ENCODE results near the gene CAMK2D.

Gene CAMK2D

GRCh38 chr4:113620032-113620431, 141.5 kb downstream of the CAMK2D start:
- TF ChIP-seq, protein P1, sequence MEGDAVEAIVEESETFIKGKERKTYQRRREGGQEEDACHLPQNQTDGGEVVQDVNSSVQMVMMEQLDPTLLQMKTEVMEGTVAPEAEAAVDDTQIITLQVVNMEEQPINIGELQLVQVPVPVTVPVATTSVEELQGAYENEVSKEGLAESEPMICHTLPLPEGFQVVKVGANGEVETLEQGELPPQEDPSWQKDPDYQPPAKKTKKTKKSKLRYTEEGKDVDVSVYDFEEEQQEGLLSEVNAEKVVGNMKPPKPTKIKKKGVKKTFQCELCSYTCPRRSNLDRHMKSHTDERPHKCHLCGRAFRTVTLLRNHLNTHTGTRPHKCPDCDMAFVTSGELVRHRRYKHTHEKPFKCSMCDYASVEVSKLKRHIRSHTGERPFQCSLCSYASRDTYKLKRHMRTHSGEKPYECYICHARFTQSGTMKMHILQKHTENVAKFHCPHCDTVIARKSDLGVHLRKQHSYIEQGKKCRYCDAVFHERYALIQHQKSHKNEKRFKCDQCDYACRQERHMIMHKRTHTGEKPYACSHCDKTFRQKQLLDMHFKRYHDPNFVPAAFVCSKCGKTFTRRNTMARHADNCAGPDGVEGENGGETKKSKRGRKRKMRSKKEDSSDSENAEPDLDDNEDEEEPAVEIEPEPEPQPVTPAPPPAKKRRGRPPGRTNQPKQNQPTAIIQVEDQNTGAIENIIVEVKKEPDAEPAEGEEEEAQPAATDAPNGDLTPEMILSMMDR (IDR thresholded peaks at IDR 0.05; ENCODE audit: extremely low read depth, missing control alignments), result no peak
- no peak for DNase-seq (ENCODE audit: low spot score)

- DNase-seq (ENCODE audit: low spot score), result no peak
- TF ChIP-seq, protein P1 (IDR thresholded peaks at IDR 0.05; ENCODE audit: extremely low read depth, missing control alignments), result no peak
Measured at GRCh38 chr4:113619526-113619925, 142.0 kb downstream of the CAMK2D start.

DNA sequence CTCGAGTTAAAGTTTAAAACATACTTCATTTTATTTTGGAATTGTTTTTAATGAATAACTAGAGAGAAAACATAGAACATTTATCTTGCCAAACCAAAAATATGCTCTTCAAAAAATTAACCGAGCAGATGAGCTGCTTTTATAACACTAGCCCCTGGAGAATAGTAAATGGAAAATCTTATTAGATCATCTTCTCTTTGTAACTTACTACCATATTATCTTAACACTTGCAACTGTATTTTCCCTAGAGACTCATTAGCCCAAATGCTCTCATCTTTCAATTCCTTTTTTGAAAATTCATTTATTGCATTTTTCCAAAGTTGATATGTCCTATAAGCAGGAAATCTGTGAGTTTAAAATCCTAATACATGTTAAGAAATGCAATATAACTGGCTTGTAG, 143.3 kb downstream of the CAMK2D start:
- no peak for DNase-seq (ENCODE audit: low spot score)
- TF ChIP-seq, protein P1 (IDR thresholded peaks at IDR 0.05; ENCODE audit: extremely low read depth, missing control alignments), result no peak

DNA sequence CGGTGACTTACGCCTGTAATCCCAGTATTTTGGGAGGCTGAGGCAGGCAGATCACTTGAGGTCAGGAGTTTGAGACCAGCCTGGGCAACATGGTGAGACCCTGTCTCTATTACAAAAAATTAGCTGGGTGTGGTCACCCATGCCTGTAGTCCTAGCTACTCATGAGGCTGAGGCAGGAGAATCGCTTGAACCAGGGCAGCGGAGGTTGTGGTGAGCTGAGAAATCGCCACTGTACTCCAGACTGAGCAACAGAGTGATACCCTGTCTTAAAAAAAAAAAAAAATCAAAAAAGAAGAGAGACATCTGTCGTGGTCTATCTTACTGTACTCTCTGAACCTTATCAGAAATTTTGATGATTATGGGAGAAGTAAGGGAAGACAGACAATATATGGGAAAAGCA, 144.3 kb downstream of the CAMK2D start:
- TF ChIP-seq, protein P1 (IDR thresholded peaks at IDR 0.05; ENCODE audit: extremely low read depth, missing control alignments), result no peak
- DNase-seq (ENCODE audit: low spot score), result no peak

DNA sequence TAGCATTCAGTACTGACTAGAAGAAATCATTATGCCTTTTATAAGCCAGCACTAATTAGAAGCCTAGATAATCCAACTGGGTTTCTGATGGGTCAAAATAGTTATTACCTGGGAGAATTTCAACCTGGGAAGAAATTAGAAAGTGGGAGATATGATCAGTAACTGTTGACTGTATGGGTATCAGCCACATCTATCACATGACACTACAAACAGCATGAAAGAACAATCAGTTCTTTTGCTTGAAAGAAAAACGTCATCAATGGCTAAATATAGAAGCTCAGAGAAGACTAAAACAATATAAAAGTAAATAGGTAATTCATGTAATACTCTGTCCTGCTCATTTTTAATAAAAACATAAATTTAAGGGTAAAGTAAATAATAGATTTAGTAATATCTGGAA, 145.1 kb downstream of the CAMK2D start:
- no peak for DNase-seq (ENCODE audit: low spot score)
- TF ChIP-seq, protein P1 (IDR thresholded peaks at IDR 0.05; ENCODE audit: extremely low read depth, missing control alignments), result no peak

DNA sequence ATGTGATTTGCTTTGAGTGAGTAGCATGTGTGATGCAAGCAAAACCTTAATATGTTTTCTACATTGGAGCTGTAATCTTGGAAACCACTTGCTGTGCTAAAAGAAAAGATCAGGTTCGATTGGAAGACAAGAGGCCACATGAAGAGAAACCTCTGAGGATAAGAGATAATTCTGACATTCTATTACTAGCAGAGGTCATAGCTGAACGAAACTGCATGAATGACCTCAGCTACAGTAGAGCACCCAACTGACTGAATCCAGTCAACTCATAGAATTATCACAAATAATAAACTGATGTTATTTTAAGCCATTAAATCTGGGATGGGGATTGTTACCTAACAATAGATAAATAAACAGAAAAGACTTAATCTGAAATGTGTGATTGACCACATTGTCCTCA, 147.1 kb downstream of the CAMK2D start:
- no peak for DNase-seq (ENCODE audit: low spot score)
- TF ChIP-seq, protein P1 (IDR thresholded peaks at IDR 0.05; ENCODE audit: extremely low read depth, missing control alignments), result no peak

DNA sequence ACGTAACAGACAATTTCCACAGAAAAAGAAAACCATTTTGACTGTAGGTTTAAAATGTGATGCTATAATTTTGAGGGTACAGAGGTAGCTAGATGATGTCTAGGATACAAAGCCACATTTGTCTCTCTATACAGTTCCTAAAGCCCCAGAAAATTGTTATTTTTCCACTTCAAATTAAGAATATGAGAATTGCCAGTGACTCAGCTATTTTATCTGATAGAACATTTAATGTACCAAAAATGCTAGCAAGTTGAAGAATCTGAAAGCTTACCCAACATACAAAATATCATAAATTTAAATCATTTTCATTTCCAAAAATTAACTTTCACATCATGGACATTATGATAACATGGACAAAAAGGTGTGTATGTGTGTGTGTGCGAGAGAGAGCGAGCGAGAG, 148.0 kb downstream of the CAMK2D start:
- DNase-seq (ENCODE audit: low spot score), result no peak
- TF ChIP-seq, protein P1 (IDR thresholded peaks at IDR 0.05; ENCODE audit: extremely low read depth, missing control alignments), result no peak
